Measurements from ENCODE around the gene ALKBH5.
A peak's percentile ranks its signal among the peaks of the same experiment; 100 is the strongest.

- TF ChIP-seq CTCF (IDR thresholded peaks at IDR 0.05) (peak in 11 of 12 donors; percentile 2 to 50 (median 28)), POLR2A (IDR thresholded peaks at IDR 0.05) (peak in 1 of 2 donors; percentile 94)
Observed at GRCh38 chr17:18183334-18184142, at the start of gene ALKBH5.

All from heart left ventricle (tissue), 13 donors.